Suprapubic skin (tissue), 4 donors: ENCODE measurements around the gene PARD3B.

Experiments
- CTCF ChIP-seq, 2 donors: fragments of 200-600 bp in 1 of 2; fragments of 450-650 bp in 1 of 2; sonication (generic) in 1 of 2; IDR thresholded peaks; one replicate each; pipeline ENCODE4 v1.5.1; 2016 to 2019; ENCODE audit warnings: antibody characterized with exemption in 2 of 2, mild to moderate bottlenecking in 1 of 2, moderate library complexity in 1 of 2
- EP300 ChIP-seq: sonication (generic); formaldehyde crosslinking; IDR thresholded peaks from one replicate; pipeline ENCODE4 v1.6.1; 2017; ENCODE audit warnings: antibody characterized with exemption
- POLR2A ChIP-seq, 2 donors: fragments of 450-650 bp; IDR thresholded peaks; one replicate each; pipeline ENCODE4 v1.6.1; 2017; ENCODE audit warnings: antibody characterized with exemption in 2 of 2, mild to moderate bottlenecking in 2 of 2, moderate library complexity in 2 of 2
- POLR2AphosphoS5 ChIP-seq, 3 donors: sonication (generic); formaldehyde crosslinking; IDR thresholded peaks; one replicate each; pipeline ENCODE4 v1.6.1; 2017; ENCODE audit warnings: antibody characterized with exemption in 3 of 3

- TF ChIP-seq CTCF (IDR thresholded peaks at IDR 0.05): no peak
- no peak for TF ChIP-seq POLR2A (IDR thresholded peaks at IDR 0.05)
- no peak for TF ChIP-seq POLR2AphosphoS5 (IDR thresholded peaks at IDR 0.05)
- no peak for TF ChIP-seq EP300
Measured at GRCh38 chr2:205087862-205088261, 542.6 kb downstream of the PARD3B start.
